ENCODE measurements around the gene GGTA1.

The GGTA1 gene

DNA sequence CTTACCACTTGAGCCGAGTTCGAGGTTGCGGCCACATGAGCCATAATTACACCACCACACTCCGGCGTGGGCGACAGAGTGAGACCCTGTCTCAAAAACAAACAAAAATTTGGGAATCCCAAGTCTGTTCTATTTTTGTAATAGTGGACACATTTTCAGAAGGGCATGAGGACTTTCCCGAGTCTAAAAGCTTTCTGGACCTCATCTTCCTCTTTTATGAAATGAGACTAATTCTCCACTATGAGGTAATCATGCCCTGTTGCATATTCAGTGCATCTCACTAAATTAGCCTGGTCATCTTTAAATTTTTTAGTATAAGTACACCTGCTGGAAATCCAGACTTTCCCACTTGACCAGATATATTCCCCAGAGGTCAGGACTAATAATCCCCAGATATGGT, 55.7 kb downstream of the GGTA1 start:
- no peaks in the 10 kb centered on the region for H3K79me2 ChIP-seq (ENCODE audit: insufficient read depth, low read length)
- TF ChIP-seq, protein P1, sequence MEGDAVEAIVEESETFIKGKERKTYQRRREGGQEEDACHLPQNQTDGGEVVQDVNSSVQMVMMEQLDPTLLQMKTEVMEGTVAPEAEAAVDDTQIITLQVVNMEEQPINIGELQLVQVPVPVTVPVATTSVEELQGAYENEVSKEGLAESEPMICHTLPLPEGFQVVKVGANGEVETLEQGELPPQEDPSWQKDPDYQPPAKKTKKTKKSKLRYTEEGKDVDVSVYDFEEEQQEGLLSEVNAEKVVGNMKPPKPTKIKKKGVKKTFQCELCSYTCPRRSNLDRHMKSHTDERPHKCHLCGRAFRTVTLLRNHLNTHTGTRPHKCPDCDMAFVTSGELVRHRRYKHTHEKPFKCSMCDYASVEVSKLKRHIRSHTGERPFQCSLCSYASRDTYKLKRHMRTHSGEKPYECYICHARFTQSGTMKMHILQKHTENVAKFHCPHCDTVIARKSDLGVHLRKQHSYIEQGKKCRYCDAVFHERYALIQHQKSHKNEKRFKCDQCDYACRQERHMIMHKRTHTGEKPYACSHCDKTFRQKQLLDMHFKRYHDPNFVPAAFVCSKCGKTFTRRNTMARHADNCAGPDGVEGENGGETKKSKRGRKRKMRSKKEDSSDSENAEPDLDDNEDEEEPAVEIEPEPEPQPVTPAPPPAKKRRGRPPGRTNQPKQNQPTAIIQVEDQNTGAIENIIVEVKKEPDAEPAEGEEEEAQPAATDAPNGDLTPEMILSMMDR (IDR thresholded peaks at IDR 0.05; ENCODE audit: low read length) = no peak
- no peak for TF ChIP-seq EZH2 (IDR thresholded peaks at IDR 0.05; ENCODE audit: borderline replicate concordance, low read length)
- no peaks in the 10 kb centered on the region for H3K36me3 ChIP-seq (ENCODE audit: insufficient read depth, low read length)
- no peak overlapping the region for H3K27ac ChIP-seq (ENCODE audit: low read depth, low read length, poor library complexity, severe bottlenecking)
- H3K4me1 ChIP-seq (ENCODE audit: insufficient read depth, low read length, severe bottlenecking) = no peaks in the 10 kb centered on the region
- no peaks in the 10 kb centered on the region for H3K9me2 ChIP-seq (ENCODE audit: low read depth, low read length)
- no peaks in the 10 kb centered on the region for H3K9me3 ChIP-seq (ENCODE audit: low read length)
- H3K9ac ChIP-seq (ENCODE audit: low read length) = no peak overlapping the region
- H3K4me3 ChIP-seq (ENCODE audit: low read depth, low read length, poor library complexity, severe bottlenecking) = no peak overlapping the region
- H3K27me3 ChIP-seq (ENCODE audit: insufficient read depth, low read length) = no peaks in the 10 kb centered on the region; the same call in 1 of the 2 replicates
- H3F3A ChIP-seq (ENCODE audit: insufficient read depth, low read length) = no peaks in the 10 kb centered on the region
- no peak overlapping the region for H2AFZ ChIP-seq (ENCODE audit: low read length)
- no peak overlapping the region for H3K4me2 ChIP-seq (ENCODE audit: low read length)
- no peaks in the 10 kb centered on the region for H4K20me1 ChIP-seq (ENCODE audit: insufficient read depth, low read length)

DNA sequence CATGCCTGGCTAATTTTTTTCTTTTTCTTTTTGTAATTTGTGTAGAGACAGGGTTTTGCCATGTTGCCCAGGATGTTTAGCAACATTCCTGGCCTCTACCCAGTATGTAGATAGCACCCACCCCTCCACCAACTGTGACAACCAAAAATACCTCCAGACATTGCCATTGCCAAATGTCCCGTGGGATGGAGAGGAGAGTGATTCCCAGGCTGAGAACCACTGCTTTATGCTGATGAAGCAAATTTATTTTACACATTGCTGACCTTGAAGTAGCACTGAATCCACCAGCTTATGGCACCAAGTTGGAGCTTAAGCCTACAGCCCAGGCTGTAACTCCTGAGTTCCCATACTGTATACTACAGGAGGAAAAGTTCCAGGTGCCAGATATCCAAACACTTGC, 58.5 kb downstream of the GGTA1 start:
- Histone ChIP-seq H3K4me3 (ENCODE audit: low read depth, low read length, poor library complexity, severe bottlenecking) (no peak overlapping the region), H3K4me1 (ENCODE audit: insufficient read depth, low read length, severe bottlenecking) (no peaks in the 10 kb centered on the region), H3K27ac (ENCODE audit: low read depth, low read length, poor library complexity, severe bottlenecking) (no peak overlapping the region), H3F3A (ENCODE audit: insufficient read depth, low read length) (no peaks in the 10 kb centered on the region), H2AFZ (ENCODE audit: low read length) (no peak overlapping the region), H3K9me2 (ENCODE audit: low read depth, low read length) (no peaks in the 10 kb centered on the region), H3K27me3 (ENCODE audit: insufficient read depth, low read length) (no peaks in the 10 kb centered on the region; the same call in 1 of the 2 replicates), H3K4me2 (ENCODE audit: low read length) (no peak overlapping the region), H3K9me3 (ENCODE audit: low read length) (no peaks in the 10 kb centered on the region), H3K36me3 (ENCODE audit: insufficient read depth, low read length) (no peaks in the 10 kb centered on the region), H3K79me2 (ENCODE audit: insufficient read depth, low read length) (no peaks in the 10 kb centered on the region), H3K9ac (ENCODE audit: low read length) (no peak overlapping the region), H4K20me1 (ENCODE audit: insufficient read depth, low read length) (no peaks in the 10 kb centered on the region)
- no peak for TF ChIP-seq EZH2 (IDR thresholded peaks at IDR 0.05; ENCODE audit: borderline replicate concordance, low read length)
- TF ChIP-seq, protein P1 (IDR thresholded peaks at IDR 0.05; ENCODE audit: low read length) = no peak

DNA sequence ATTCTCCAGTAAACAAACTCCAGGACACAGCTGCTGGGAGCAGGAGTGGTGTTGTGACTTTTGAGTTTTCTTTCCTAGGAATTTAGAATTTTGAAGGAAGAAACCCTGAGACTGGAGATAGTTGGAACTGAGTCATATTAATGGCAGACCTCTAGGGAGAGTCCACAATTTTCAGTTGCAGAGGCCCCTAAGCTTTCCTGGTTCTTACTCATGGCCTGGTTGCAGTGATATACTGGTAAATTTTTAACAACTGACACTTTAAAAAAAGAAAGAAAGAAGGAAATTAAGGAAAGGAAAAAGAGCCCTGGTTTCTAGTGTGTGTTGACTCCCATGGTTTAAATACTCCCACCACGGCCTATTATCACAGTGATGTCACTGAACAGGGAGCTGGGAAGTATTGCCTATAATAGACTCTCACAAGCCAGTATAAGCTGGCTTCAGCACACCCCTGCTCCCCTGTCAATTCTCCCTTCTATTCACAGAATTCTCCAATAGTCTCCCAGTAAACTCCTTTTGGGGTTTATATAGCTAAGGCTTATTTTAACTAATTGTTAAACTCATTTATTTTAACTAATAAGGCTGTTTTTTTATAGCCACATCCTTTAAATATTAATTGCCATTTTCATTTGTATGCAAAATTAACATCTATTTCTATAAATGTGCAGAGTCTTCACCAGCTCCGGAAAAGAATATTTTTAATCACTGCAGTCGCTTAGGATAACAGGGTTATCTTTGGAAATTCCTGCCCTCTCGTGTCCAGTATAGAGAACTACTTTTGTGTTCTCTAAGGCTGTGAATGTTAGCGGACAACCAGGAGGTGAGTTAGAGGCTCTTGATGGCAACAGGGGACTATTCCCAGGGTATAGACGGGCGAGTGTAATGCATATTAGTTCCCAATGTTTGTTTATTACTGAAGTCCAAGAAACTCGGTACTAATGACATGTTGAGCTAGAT, 59.7 kb downstream of the GGTA1 start:
- Histone ChIP-seq H3K4me3 (ENCODE audit: low read depth, low read length, poor library complexity, severe bottlenecking) (no peak overlapping the region), H3K4me2 (ENCODE audit: low read length) (no peak overlapping the region), H3K36me3 (ENCODE audit: insufficient read depth, low read length) (no peaks in the 10 kb centered on the region), H3K9me3 (ENCODE audit: low read length) (no peaks in the 10 kb centered on the region), H3K9me2 (ENCODE audit: low read depth, low read length) (no peaks in the 10 kb centered on the region), H3K79me2 (ENCODE audit: insufficient read depth, low read length) (no peaks in the 10 kb centered on the region), H3K27me3 (ENCODE audit: insufficient read depth, low read length) (no peaks in the 10 kb centered on the region; the same call in 1 of the 2 replicates), H2AFZ (ENCODE audit: low read length) (no peak overlapping the region), H3K9ac (ENCODE audit: low read length) (no peak overlapping the region), H4K20me1 (ENCODE audit: insufficient read depth, low read length) (no peaks in the 10 kb centered on the region), H3F3A (ENCODE audit: insufficient read depth, low read length) (no peaks in the 10 kb centered on the region), H3K4me1 (ENCODE audit: insufficient read depth, low read length, severe bottlenecking) (no peaks in the 10 kb centered on the region), H3K27ac (ENCODE audit: low read depth, low read length, poor library complexity, severe bottlenecking) (no peak overlapping the region)
- TF ChIP-seq EZH2 (IDR thresholded peaks at IDR 0.05; ENCODE audit: borderline replicate concordance, low read length) = no peak
- TF ChIP-seq, protein P1 (IDR thresholded peaks at IDR 0.05; ENCODE audit: low read length) = no peak; the same call in 1 of the 2 replicates

Measured in OCI-LY1 (cell line).